NCI-H1694 treated with DMSO at 0.1 percent for 48 hours (cell line): ENCODE results near the gene OR56B4.
"Not testable (repeated sequence)": the region's sequence is repeated elsewhere in the genome, so short reads cannot be mapped to it uniquely, and the experiment has no call there.

Experiments
- DNase-seq: peaks from one replicate; lab custom pipeline; 2025; lab: John Stamatoyannopoulos, UW

The OR56B4 gene, protein sequence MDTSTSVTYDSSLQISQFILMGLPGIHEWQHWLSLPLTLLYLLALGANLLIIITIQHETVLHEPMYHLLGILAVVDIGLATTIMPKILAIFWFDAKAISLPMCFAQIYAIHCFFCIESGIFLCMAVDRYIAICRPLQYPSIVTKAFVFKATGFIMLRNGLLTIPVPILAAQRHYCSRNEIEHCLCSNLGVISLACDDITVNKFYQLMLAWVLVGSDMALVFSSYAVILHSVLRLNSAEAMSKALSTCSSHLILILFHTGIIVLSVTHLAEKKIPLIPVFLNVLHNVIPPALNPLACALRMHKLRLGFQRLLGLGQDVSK

GRCh38 chr11:6107384-6107783 is at the start of gene OR56B4:
Gene OR56B4, plus strand, starts transcription at chr11:6107684. Its CDS starts 95 bp downstream, at chr11:6107779.
- not testable (repeated sequence) for DNase-seq

GRCh38 chr11:6061475-6061874 is 46.0 kb upstream of the OR56B4 start:
- no peak for DNase-seq

- DNase-seq: no peak
These were observed 44.7 kb upstream of the OR56B4 start for GRCh38 chr11:6062691-6063358.

DNA sequence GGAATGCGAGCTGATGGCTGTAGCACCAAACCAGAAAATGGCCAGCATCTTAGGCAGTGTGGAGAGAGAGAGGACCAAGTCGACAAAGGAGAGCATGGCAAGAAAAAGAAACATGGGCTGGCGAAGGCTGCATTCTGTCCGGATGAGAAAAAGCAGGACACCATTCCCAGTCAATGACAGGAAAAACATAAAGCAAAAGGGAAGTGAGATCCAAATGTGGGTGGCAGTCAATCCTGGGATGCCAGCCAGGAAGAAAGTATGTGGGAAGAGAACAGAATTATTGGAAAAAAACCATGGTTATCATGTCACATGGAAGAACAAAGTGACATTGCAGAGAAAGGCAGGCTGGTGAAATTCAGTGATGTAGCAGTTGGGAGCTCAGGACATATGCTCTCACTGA is 40.0 kb upstream of the OR56B4 start:
- DNase-seq: no peak

- not testable (repeated sequence) for DNase-seq
These were observed 31.0 kb upstream of the OR56B4 start for GRCh38 chr11:6076443-6076842.

- no peak for DNase-seq
These were observed 29.8 kb upstream of the OR56B4 start for GRCh38 chr11:6077723-6078122.

DNA sequence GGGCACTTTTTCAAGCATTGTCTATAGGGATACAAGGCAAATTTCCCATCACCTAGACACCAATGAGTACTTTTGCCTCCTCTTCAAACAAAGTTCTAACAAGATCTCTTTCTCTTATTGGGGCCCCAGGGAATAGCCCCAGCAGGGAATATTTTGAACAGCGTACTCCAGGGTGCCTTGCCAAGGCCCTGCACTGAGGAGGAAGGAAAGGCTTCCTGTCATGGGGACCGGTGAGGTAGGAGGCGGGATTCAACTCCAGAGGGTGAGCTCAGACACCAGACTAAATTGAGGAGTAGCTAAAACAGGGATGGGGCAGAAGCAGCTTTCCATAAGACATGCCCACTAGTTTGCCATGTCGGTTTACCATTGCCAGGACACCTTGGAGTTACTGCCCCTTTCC is 28.0 kb upstream of the OR56B4 start:
- DNase-seq: no peak

DNA sequence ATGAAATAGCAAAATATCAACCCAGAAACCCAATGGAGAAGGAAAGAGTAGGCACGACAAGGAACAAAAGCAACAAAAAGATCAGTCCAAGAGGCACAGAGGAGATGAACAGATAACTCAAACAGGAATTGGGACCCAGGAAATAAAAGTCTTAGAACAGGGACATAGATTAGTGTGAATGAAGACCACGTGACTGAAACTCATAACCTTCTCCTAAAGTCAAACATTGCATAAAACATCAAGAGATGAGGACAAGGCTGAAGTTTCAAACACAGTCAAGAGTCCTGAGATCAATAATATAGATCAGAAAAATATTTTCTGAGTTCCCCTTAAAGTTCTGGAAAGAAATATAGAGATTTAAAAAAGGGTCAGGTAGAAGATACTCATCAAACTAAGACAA is 24.4 kb upstream of the OR56B4 start:
- no peak for DNase-seq

GRCh38 chr11:6084587-6084986 is 22.9 kb upstream of the OR56B4 start:
- no peak for DNase-seq

DNA sequence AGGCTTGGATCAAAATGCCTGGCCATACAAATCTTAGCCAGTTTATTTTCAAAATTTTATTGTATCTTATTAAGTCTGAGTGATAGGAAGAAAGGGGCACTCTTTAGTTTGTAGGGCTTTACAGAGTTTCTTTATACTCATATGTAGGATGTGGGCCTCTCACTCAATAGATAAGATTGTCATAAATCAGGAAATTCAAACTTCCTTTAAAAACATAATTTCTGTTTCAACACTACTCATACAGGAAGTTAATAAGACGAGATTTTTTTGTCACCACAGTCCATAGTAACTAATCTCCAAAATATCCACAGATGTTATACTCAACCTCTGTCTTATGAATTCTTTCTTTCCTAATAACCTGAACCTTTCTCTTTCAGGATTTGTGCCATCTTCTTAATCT is 13.3 kb upstream of the OR56B4 start:
- no peak for DNase-seq

GRCh38 chr11:6095798-6096197 is 11.7 kb upstream of the OR56B4 start:
- no peak for DNase-seq

DNA sequence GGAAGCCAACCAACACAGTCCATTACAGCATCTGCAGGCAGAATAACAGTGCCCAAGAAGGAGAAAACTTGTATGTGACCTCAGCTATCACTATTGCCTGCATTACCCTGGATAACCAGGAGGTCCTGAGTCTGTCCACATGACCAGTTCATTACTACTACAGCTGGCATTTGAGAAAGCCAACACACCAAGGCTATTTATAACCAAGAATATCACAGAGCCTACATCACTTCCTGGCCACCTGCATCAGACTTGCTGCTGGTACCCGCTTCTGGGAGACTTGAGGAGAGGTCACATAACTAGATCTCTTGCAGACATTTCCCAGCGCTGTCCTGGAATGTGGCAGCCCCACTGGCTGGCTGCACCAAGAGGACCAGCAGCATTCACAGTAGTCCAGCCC is 11.1 kb upstream of the OR56B4 start:
- DNase-seq: no peak

GRCh38 chr11:6099577-6099976 is 7.9 kb upstream of the OR56B4 start:
- DNase-seq: no peak

- no peak for DNase-seq
These were observed 2.5 kb downstream of the OR56B4 start for GRCh38 chr11:6110011-6110410.

- no peak for DNase-seq
These were observed 4.2 kb downstream of the OR56B4 start for GRCh38 chr11:6111673-6112072.

DNA sequence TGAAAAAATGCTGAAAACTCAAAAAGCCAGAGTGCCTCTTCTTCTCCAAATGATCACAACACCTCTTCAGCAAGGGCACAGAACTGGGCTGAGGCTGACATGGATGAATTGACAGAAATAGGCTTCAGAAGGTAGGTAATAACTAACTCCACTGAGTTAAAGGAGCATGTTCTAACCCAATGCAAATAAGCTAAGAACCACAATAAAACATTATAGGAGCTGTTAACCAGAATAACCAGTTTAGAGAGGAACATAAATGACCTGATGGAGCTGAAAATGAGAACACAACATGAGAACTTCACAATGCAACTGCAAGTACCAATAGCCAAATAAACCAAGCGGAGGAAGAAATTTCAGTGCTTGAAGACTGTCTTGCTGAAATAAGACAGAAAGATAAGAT is 9.2 kb downstream of the OR56B4 start:
- no peak for DNase-seq

GRCh38 chr11:6124245-6124644 is 16.8 kb downstream of the OR56B4 start:
- DNase-seq: no peak

DNA sequence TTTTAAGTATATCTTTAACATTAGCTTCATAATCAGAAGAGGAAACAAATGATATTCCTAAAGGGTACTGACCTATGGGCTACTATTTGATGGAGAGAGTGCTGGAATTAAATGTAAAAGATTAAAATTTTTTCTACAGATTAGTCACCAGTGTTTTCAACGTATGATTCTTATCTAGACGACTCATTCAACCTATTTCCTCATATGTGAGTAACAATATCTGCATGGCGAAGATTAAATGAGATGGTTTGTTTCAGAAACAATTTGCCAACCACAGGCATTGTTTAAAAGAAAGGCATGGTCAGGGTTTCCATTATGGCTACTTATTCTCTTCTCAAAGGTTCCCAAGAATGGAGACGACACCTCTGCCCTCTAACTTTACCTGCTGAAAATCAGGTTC is 20.4 kb downstream of the OR56B4 start:
- no peak for DNase-seq

- DNase-seq: no peak
These were observed 21.5 kb downstream of the OR56B4 start for GRCh38 chr11:6129011-6129410.

GRCh38 chr11:6129635-6130034 is 22.2 kb downstream of the OR56B4 start:
- no peak for DNase-seq

DNA sequence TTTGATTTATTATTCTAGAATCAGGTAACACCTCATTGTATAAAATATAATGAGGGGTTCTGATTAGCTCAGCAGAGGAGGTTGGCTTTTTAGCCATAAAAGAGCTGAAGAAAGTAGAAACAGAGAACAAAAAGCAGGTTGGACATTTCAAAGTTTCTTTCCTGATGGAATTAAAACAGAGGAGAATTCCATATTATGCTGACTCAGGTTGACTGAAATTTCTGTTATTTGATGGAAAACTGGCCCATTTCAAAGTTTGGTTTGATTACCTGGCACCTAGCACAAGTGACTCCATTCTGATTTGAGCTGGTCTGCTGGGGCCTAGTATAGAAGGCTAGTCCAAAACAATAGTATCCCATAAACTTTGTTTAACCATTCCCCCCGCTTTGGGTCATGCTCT is 24.9 kb downstream of the OR56B4 start:
- no peak for DNase-seq

GRCh38 chr11:6135936-6136335 is 28.5 kb downstream of the OR56B4 start:
- DNase-seq: not testable (repeated sequence)

DNA sequence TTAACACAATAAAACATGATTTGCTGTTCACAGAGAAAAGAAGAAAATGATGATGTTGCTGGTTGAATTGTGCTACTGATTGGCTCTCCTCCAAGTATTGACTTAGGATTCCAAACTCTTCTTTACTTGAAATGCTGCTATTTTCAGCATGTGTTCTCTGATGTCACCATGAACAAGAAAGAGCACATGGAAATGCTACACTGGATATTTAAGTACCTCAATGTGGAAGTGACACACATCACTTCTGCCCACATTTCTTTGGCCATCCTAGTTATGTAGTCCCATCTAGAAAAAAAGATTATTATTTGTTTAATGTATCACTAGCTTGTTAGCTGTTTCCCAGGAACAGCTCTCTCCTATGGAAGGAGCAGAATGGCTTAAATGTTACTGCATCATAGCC is 35.5 kb downstream of the OR56B4 start:
- no peak for DNase-seq

- DNase-seq: not testable (repeated sequence)
These were observed 36.3 kb downstream of the OR56B4 start for GRCh38 chr11:6143737-6144136.
